Neutrophil (primary cell): ENCODE results near the gene RFC4.
A peak's percentile ranks its signal among the peaks of the same experiment; 100 is the strongest.

Experiments
- H3K27ac ChIP-seq: fragments of 200-600 bp; sonication (generic); 2 replicates; pipeline ENCODE4 v1.5.1; 2016; ENCODE audit warnings: mild to moderate bottlenecking, moderate library complexity
- H3K27me3 ChIP-seq: fragments of 200-600 bp; sonication (generic); 2 replicates; pipeline ENCODE4 v1.6.0; 2016; ENCODE audit warnings: mild to moderate bottlenecking
- H3K36me3 ChIP-seq: fragments of 200-600 bp; sonication (generic); 2 replicates; pipeline ENCODE4 v1.5.1; 2017
- H3K4me1 ChIP-seq, 2 experiments: fragments of 200-600 bp in 1 of 2; sonication (generic) in 1 of 2; 1 replicate in 1 of 2; 2 replicates in 1 of 2; pipeline versions ENCODE4 v1.5.1 to v1.6.1; 2013 to 2016; ENCODE audit warnings: low read depth in 1 of 2, low read length in 1 of 2, mild to moderate bottlenecking in 1 of 2, moderate library complexity in 1 of 2; ENCODE audit not compliant: control insufficient read depth in 1 of 2, insufficient read depth in 1 of 2
- H3K4me3 ChIP-seq, 2 experiments: fragments of 200-600 bp in 1 of 2; sonication (generic) in 1 of 2; 1 replicate in 1 of 2; 2 replicates in 1 of 2; pipeline ENCODE4 v1.5.1; 2013 to 2016; ENCODE audit warnings: low read depth in 1 of 2, low read length in 1 of 2, mild to moderate bottlenecking in 1 of 2, moderate library complexity in 1 of 2
- H3K9me3 ChIP-seq: fragments of 200-600 bp; sonication (generic); 2 replicates; pipeline ENCODE4 v1.5.1; 2016
- TF ChIP-seq, protein P1 (sequence below): fragments of 200-600 bp; sonication (generic); IDR thresholded peaks from 2 replicates; pipeline ENCODE4 v1.5.1; 2016; ENCODE audit warnings: antibody characterized with exemption

The RFC4 gene

DNA sequence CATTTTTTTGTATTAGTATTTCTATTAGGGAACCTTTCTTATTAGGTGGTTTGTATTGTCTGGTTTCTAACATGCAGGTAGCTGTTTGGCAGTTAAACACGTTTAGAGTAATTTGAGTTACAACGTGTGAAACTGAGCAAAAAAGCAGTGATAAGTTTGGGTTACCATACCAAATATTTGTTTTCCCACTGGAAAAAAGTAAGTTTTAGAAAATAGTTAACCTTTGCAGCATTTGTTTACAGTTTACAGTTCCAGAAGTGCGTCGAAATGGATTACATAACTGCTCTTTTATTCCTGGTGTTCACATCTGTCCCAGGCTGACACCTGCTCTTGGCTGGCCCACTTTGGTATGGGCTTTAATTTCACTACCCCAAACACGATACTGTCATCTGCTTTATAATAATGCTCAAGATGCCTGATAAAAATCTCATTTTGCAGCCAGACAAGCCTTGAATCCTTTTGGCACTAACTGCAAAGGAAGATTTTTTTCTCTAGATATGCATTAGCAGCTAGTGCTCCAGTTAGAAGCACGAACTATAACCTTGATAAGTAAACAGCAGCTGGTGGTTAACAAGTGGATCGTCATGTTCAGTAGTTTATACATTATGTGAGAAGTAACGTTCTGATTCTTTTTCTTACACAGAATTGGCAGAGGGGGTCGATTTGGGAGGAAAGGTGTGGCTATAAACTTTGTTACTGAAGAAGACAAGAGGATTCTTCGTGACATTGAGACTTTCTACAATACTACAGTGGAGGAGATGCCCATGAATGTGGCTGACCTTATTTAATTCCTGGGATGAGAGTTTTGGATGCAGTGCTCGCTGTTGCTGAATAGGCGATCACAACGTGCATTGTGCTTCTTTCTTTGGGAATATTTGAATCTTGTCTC, 17.6 kb downstream of the RFC4 start:
- TF ChIP-seq, protein P1, sequence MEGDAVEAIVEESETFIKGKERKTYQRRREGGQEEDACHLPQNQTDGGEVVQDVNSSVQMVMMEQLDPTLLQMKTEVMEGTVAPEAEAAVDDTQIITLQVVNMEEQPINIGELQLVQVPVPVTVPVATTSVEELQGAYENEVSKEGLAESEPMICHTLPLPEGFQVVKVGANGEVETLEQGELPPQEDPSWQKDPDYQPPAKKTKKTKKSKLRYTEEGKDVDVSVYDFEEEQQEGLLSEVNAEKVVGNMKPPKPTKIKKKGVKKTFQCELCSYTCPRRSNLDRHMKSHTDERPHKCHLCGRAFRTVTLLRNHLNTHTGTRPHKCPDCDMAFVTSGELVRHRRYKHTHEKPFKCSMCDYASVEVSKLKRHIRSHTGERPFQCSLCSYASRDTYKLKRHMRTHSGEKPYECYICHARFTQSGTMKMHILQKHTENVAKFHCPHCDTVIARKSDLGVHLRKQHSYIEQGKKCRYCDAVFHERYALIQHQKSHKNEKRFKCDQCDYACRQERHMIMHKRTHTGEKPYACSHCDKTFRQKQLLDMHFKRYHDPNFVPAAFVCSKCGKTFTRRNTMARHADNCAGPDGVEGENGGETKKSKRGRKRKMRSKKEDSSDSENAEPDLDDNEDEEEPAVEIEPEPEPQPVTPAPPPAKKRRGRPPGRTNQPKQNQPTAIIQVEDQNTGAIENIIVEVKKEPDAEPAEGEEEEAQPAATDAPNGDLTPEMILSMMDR = no peak
- H3K4me3 ChIP-seq = no peak overlapping the region

DNA sequence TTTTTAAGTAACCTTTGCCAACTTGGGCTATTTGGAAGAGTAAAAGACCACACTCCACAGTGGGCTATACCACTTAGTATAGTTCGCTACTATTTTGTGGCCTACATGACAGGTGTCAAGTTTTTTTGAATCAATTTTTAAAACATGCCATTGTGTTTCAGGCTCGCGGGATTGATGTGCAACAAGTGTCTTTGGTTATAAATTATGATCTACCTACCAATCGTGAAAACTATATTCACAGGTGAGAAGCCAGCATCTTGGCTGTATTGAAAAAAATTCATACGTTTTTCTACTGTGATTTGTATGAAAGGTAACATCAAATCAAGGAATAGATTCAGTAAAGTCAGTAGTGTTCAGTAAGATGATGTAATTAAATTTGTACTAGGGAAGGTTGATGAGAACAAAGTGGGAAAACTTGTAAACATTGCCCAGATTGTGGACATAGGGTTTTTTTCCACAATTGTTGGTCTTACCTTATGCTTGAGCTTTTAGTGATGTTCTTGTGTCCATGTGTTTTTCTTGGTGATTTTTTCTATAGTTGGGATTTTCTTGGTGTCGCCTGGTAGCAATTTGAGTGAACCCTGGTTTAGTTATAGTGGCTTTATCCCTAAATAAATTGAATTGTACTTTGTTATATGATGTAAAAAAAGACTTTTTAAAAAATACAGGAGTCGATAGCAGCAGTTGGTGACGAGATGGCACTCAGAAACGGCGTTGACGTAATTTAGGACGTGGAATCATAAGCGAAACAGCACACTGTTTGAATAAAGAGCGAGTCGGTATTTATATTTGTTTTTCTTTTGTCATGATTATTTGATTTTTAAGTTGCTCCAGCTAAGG, 18.4 kb downstream of the RFC4 start:
- TF ChIP-seq, protein P1 = no peak
- Histone ChIP-seq H3K4me3 (no peak overlapping the region), H3K9me3 (no peaks in the 10 kb centered on the region), H3K27ac (no peak overlapping the region), H3K27me3 (no peaks in the 10 kb centered on the region), H3K4me1 (peaks cover 22% of the 10 kb centered on the region in 2 experiments), H3K36me3 (peaks cover 66% of the 10 kb centered on the region)

More for the DNA sequence above, 17.6 kb downstream of the RFC4 start:
- H3K27me3 ChIP-seq = no peaks in the 10 kb centered on the region
- H3K9me3 ChIP-seq = no peaks in the 10 kb centered on the region
- H3K27ac ChIP-seq = peak overlapping the region; percentile 14
- peaks cover 66% of the 10 kb centered on the region for H3K36me3 ChIP-seq
- H3K4me1 ChIP-seq = peaks cover 21 to 22% of the 10 kb centered on the region in 2 experiments

DNA sequence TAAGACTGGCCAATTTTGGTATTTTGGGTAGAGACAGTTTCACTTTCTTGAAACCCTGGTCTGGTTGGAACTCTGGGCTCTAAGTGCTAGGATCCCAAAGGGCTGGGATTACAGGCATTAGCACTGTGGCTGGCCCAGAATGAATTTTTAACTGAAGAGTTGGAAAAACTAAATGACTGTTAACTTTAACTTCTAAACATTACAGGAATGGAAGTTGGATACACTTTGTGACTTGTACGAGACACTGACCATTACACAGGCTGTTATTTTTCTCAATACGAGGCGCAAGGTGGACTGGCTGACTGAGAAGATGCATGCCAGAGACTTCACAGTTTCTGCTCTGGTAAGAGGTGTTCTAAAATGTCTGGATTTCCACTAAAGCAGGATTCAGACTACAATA, 19.4 kb downstream of the RFC4 start:
- Histone ChIP-seq H3K9me3 (no peaks in the 10 kb centered on the region), H3K27ac (no peak overlapping the region), H3K4me1 (peaks cover 28 to 29% of the 10 kb centered on the region in 2 experiments), H3K4me3 (no peak overlapping the region), H3K27me3 (peaks cover 5% of the 10 kb centered on the region), H3K36me3 (peaks cover 66% of the 10 kb centered on the region)
- TF ChIP-seq, protein P1 = no peak

DNA sequence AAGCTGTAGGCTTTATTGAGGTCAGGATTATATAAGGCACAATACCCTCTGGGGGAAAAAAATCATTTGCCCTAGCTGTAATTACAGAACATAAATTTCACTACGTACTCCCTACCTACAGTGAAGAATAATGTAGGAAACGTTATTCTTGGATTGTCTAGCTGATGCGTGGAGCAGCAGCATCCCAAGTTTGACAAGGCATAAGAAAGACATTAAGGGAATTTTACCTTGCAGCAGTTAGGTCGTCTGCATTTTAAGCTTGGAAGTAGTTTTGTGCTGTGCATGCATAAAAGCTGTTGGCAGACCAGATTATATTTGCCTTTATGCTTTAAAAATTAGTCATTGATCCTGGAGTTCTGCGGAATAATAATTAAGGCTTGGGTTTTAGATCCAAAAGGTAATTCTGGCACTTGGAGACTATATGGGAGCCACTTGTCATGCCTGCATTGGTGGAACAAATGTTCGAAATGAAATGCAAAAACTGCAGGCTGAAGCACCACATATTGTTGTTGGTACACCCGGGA, 20.7 kb downstream of the RFC4 start:
- no peak overlapping the region for H3K4me3 ChIP-seq
- peaks cover 16% of the 10 kb centered on the region for H3K27me3 ChIP-seq
- no peaks in the 10 kb centered on the region for H3K9me3 ChIP-seq
- peaks cover 28 to 29% of the 10 kb centered on the region in 2 experiments for H3K4me1 ChIP-seq
- H3K27ac ChIP-seq = no peak overlapping the region
- TF ChIP-seq, protein P1 = no peak
- H3K36me3 ChIP-seq = peaks cover 65% of the 10 kb centered on the region

DNA sequence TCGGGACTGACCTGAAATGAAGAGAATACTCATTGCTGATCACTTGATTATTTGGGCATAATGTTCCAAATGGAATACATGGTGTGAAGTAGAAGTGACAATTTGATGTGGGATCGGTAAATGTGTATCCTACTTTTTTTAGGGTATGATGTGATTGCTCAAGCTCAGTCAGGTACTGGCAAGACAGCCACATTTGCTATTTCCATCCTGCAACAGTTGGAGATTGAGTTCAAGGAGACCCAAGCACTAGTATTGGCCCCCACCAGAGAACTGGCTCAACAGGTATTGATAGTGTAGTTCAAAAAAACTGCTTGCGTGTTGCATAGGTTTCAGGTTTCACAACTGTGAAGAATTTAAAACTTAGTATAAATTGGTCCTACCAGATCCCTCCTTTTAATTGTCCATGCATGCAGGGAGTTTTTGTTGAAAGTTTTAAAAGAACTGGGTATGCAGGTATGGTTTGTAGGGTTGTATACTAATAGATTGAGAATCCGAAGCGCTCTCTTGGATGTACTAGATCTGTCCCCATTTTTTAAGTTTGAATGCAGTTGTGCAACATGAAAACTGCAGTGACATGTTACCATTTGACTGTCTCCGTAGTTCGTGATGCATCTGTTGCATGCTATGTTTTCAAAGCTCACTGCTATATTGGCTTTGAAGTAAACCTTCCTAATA, 21.3 kb downstream of the RFC4 start:
- TF ChIP-seq, protein P1 = no peak
- H3K9me3 ChIP-seq = no peaks in the 10 kb centered on the region
- H3K36me3 ChIP-seq = peaks cover 59% of the 10 kb centered on the region
- peak overlapping the region; percentile 89 to 91 for H3K4me3 ChIP-seq
- peaks cover 16% of the 10 kb centered on the region for H3K27me3 ChIP-seq
- H3K4me1 ChIP-seq = peaks cover 28 to 29% of the 10 kb centered on the region in 2 experiments
- no peak overlapping the region for H3K27ac ChIP-seq
